ENCODE results near the gene NKAIN2.
A peak's percentile ranks its signal among the peaks of the same experiment; 100 is the strongest.

Gene NKAIN2

GRCh38 chr6:124869416-124869815 lies 1065.8 kb downstream of the NKAIN2 start:
- no peak for DNase-seq

GRCh38 chr6:124870611-124871459 lies 1067.2 kb downstream of the NKAIN2 start:
- DNase-seq: peak; percentile 48

- DNase-seq: no peak
Measured at GRCh38 chr6:124872361-124873065, 1068.8 kb downstream of the NKAIN2 start.

GRCh38 chr6:124873066-124873410 lies 1069.4 kb downstream of the NKAIN2 start:
- no peak for DNase-seq
